Measurements from ENCODE around the gene C1QTNF8.

Gene C1QTNF8

DNA sequence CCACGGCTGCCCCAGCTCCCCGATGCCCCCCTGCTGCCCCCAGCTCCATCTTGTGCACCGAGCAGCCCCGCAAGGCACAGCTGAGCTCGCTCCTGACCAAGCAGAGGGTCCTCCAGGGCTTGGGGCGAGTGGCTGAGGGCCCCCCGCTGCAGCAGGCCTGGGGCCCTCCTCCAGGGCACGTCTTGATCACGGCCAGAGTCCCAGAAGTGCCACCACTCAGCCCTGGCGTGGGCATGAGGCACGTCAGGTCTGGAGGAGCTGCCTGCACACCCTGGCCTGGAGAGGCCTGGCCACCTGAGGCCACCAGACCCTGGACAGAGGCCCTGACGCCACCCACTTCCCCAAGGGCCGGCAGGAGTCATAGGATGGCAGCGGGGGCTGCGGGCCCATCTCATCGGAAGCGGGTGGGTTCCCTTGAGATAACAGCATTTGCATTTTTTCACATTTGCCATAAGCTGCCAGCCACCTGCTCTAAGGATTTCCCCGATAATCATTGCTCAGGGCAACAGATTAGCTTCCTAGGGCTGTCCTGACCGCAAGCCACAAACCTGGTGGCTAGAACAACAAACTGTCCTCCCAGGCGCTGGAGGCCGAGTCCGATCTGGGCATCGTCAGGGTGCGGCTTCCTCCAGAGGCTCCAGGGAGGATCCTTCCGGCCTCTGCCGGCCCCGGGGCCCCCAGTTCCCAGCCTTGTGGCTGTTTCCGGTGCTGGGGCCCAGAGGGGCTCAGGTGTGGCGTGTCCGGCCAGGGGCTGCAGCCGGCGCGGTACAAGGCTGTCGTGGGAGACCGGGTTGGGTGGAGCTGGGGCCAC, 23.9 kb upstream of the C1QTNF8 start:
- no peak for TF ChIP-seq TAF1 (IDR thresholded peaks at IDR 0.05; ENCODE audit: borderline replicate concordance, insufficient read depth, low read length)
- no peak for TF ChIP-seq SIN3A (IDR thresholded peaks at IDR 0.05; ENCODE audit: borderline replicate concordance, insufficient read depth, low read length)
- TF ChIP-seq FOXP2 (optimal IDR thresholded peaks at IDR 0.05; ENCODE audit: borderline replicate concordance, extremely low read depth, extremely low read length, insufficient read depth) = no peak
- TF ChIP-seq, protein P1, sequence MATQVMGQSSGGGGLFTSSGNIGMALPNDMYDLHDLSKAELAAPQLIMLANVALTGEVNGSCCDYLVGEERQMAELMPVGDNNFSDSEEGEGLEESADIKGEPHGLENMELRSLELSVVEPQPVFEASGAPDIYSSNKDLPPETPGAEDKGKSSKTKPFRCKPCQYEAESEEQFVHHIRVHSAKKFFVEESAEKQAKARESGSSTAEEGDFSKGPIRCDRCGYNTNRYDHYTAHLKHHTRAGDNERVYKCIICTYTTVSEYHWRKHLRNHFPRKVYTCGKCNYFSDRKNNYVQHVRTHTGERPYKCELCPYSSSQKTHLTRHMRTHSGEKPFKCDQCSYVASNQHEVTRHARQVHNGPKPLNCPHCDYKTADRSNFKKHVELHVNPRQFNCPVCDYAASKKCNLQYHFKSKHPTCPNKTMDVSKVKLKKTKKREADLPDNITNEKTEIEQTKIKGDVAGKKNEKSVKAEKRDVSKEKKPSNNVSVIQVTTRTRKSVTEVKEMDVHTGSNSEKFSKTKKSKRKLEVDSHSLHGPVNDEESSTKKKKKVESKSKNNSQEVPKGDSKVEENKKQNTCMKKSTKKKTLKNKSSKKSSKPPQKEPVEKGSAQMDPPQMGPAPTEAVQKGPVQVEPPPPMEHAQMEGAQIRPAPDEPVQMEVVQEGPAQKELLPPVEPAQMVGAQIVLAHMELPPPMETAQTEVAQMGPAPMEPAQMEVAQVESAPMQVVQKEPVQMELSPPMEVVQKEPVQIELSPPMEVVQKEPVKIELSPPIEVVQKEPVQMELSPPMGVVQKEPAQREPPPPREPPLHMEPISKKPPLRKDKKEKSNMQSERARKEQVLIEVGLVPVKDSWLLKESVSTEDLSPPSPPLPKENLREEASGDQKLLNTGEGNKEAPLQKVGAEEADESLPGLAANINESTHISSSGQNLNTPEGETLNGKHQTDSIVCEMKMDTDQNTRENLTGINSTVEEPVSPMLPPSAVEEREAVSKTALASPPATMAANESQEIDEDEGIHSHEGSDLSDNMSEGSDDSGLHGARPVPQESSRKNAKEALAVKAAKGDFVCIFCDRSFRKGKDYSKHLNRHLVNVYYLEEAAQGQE (IDR thresholded peaks at IDR 0.05; ENCODE audit: insufficient read depth in 1 of 2, low read depth in 2 of 2, low read length in 2 of 2) = no peak
- TF ChIP-seq POLR2AphosphoS5 (IDR thresholded peaks at IDR 0.05; ENCODE audit: low read depth, low read length) = no peak

DNA sequence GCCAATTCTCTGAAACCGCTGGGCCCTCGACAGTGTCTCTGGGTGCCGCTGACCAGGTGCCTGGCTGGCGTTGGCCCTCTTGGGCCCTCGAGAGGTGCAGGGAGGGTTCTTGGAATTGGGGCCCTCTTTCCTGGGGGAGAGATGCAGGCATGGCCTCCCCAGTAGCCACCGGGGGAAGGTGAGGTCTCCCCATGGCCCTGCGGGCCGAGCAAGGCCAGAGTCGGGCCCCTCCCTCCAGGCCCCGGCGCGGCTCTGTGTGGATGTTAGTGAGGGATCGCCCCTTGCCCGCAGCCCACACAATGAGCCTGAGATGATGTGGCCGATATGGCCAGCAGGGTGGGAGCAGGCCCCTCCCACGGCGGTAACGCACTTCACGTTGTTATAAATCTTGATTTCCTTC, 23.1 kb upstream of the C1QTNF8 start:
- TF ChIP-seq FOXP2 (optimal IDR thresholded peaks at IDR 0.05; ENCODE audit: borderline replicate concordance, extremely low read depth, extremely low read length, insufficient read depth) = no peak
- TF ChIP-seq POLR2AphosphoS5 (IDR thresholded peaks at IDR 0.05; ENCODE audit: low read depth, low read length) = no peak
- TF ChIP-seq SIN3A (IDR thresholded peaks at IDR 0.05; ENCODE audit: borderline replicate concordance, insufficient read depth, low read length) = no peak
- TF ChIP-seq, protein P1 (IDR thresholded peaks at IDR 0.05; ENCODE audit: insufficient read depth in 1 of 2, low read depth in 2 of 2, low read length in 2 of 2) = no peak
- TF ChIP-seq TAF1 (IDR thresholded peaks at IDR 0.05; ENCODE audit: borderline replicate concordance, insufficient read depth, low read length) = no peak

DNA sequence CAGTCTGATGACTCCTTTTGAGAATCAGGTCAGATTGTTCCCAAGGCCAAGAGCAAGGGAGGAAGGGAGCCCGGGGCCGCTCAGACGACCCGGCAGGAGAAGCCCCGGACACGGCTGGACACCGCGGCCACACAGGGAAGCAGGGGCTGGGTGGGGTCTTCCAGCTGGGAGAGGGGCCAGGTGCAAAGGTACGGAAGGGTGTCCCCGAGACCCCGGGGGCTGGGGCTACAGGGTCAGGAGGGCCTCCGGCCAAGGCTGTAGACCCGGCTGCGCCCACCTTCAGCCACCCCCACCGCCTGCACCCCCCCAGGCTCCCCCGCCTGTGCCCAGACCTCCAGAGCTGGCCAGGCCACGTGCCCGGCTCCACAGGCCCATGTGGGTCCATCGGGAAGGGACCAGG, 21.9 kb upstream of the C1QTNF8 start:
- TF ChIP-seq TAF1 (IDR thresholded peaks at IDR 0.05; ENCODE audit: borderline replicate concordance, insufficient read depth, low read length) (no peak), FOXP2 (optimal IDR thresholded peaks at IDR 0.05; ENCODE audit: borderline replicate concordance, extremely low read depth, extremely low read length, insufficient read depth) (no peak), SIN3A (IDR thresholded peaks at IDR 0.05; ENCODE audit: borderline replicate concordance, insufficient read depth, low read length) (no peak), POLR2AphosphoS5 (IDR thresholded peaks at IDR 0.05; ENCODE audit: low read depth, low read length) (no peak)
- TF ChIP-seq, protein P1 (IDR thresholded peaks at IDR 0.05; ENCODE audit: insufficient read depth in 1 of 2, low read depth in 2 of 2, low read length in 2 of 2) = no peak

DNA sequence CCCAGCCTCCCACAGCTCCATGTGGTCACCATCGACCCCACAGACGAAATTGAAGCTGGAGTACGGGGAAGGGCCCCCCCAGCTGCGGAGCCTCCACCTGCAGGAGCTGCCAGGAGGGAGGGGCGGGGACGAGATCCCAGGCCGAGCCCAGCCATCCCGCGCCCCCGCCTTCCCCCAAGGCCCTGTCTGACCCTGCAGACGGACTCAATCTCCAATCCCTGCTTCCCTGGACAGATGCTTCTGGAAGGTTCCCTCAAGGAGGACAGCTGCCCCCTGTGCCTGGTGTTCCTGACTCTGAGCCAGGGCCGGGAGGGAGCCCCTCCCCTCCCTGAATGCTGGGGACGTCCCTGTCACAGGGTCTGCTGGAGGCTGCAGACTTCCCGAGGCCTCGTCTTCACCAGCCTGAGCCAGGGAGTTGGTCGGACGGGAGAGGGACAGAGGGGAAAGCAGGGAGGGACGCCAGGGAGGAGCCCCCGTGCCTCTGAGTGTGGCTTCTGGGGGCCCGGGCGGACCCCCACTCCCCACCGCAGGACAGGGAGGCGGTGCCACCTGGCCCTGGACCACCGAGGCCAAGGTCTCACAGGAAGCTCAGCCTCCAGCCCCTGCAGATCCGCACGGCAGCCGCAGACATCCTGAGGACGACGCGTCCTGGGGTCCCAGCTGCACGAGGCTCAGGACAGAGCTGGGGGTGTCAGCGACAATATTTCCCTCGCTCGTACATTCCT, 21.3 kb upstream of the C1QTNF8 start:
- no peak for TF ChIP-seq FOXP2 (optimal IDR thresholded peaks at IDR 0.05; ENCODE audit: borderline replicate concordance, extremely low read depth, extremely low read length, insufficient read depth)
- TF ChIP-seq TAF1 (IDR thresholded peaks at IDR 0.05; ENCODE audit: borderline replicate concordance, insufficient read depth, low read length) = no peak

DNA sequence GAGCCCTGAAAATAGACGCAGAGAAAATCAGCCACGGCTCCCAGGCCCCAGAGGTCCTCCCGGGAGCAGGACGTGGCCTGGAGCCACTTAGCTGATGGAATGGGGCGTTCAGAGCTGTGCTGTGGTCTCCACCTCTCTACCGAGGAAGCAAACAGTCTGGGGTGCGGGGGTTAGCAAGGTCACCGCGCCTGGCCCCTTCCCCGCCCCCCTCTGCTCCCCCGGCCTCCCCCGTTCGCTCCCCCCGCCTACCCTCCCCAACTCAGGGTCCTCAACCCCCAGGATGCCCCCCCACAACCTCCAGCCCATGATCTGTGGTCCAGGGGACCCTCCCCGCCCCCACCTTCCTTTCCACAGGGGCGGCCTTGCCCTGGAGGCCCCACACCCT, 20.6 kb upstream of the C1QTNF8 start:
- TF ChIP-seq POLR2AphosphoS5 (IDR thresholded peaks at IDR 0.05; ENCODE audit: low read depth, low read length) = no peak
- TF ChIP-seq, protein P1 (IDR thresholded peaks at IDR 0.05; ENCODE audit: insufficient read depth in 1 of 2, low read depth in 2 of 2, low read length in 2 of 2) = no peak
- no peak for TF ChIP-seq FOXP2 (optimal IDR thresholded peaks at IDR 0.05; ENCODE audit: borderline replicate concordance, extremely low read depth, extremely low read length, insufficient read depth)
- TF ChIP-seq TAF1 (IDR thresholded peaks at IDR 0.05; ENCODE audit: borderline replicate concordance, insufficient read depth, low read length) = no peak
- no peak for TF ChIP-seq SIN3A (IDR thresholded peaks at IDR 0.05; ENCODE audit: borderline replicate concordance, insufficient read depth, low read length)

All from PFSK-1 (cell line).